HG02571 (cell line): ENCODE data around the gene ABHD3.
"Not testable (repeated sequence)": the region's sequence is repeated elsewhere in the genome, so short reads cannot be mapped to it uniquely, and the experiment has no call there.

ENCODE experiments used
- ATAC-seq: cut with Tn5 transposase; IDR thresholded peaks from one replicate; pipeline ENCODE4 v1.9.1; 2021; ENCODE audit warnings: mild to moderate bottlenecking, moderate library complexity; ENCODE audit not compliant: unreplicated experiment

The ABHD3 gene

GRCh38 chr18:21706386-21706865 is 1.9 kb upstream of the ABHD3 start:
- no peak for ATAC-seq

GRCh38 chr18:21703241-21703820 is 1.2 kb downstream of the ABHD3 start:
- ATAC-seq: no peak

GRCh38 chr18:21702602-21703001 is 2.0 kb downstream of the ABHD3 start:
- ATAC-seq: no peak

- no peak for ATAC-seq
Measured at GRCh38 chr18:21701621-21702020, 3.0 kb downstream of the ABHD3 start.

GRCh38 chr18:21700528-21701075 is 4.0 kb downstream of the ABHD3 start:
- ATAC-seq: no peak

GRCh38 chr18:21693322-21693721 is 11.3 kb downstream of the ABHD3 start:
- no peak for ATAC-seq

GRCh38 chr18:21689736-21690135 is 14.8 kb downstream of the ABHD3 start:
- no peak for ATAC-seq

- ATAC-seq: no peak
Measured at GRCh38 chr18:21686282-21687105, 18.1 kb downstream of the ABHD3 start.

GRCh38 chr18:21685556-21685981 is 19.0 kb downstream of the ABHD3 start:
- ATAC-seq: peak; percentile 86

- peak; percentile 54 for ATAC-seq
Measured at GRCh38 chr18:21684731-21685130, 19.8 kb downstream of the ABHD3 start.

- peak; percentile 36 for ATAC-seq
Measured at GRCh38 chr18:21682371-21683051, 22.1 kb downstream of the ABHD3 start.

GRCh38 chr18:21680161-21680560 is 24.4 kb downstream of the ABHD3 start:
- no peak for ATAC-seq

GRCh38 chr18:21678859-21679258 is 25.7 kb downstream of the ABHD3 start:
- ATAC-seq: no peak

- ATAC-seq: not testable (repeated sequence)
Measured at GRCh38 chr18:21675354-21675753, 29.2 kb downstream of the ABHD3 start.

GRCh38 chr18:21672521-21673267 is 31.9 kb downstream of the ABHD3 start:
- ATAC-seq: no peak

- no peak for ATAC-seq
Measured at GRCh38 chr18:21669736-21670285, 34.8 kb downstream of the ABHD3 start.

- no peak for ATAC-seq
Measured at GRCh38 chr18:21664069-21664468, 40.5 kb downstream of the ABHD3 start.

GRCh38 chr18:21663578-21663977 is 41.0 kb downstream of the ABHD3 start:
- ATAC-seq: no peak

GRCh38 chr18:21662581-21662980 is 42.0 kb downstream of the ABHD3 start:
- ATAC-seq: no peak

GRCh38 chr18:21660078-21660477 is 44.5 kb downstream of the ABHD3 start:
- ATAC-seq: no peak
